T-cell (primary cell): ENCODE measurements around the gene APLP2. TPM values are rescaled to one million over a fixed set of nuclear protein-coding genes. Genes with fewer than 3 reads are reported as not detected.

Source experiments
- ATAC-seq, 4 experiments: fragments of 200-7000 bp in 3 of 4; fragments of 150-1000 bp in 1 of 4; cut with Tn5 transposase; replicated peaks in 1 of 4; 1 replicate in 3 of 4; 2 replicates in 1 of 4; pipeline ENCODE4 v1.10.0; 2021; ENCODE audit warnings: moderate library complexity in 3 of 4, mild to moderate bottlenecking in 2 of 4, moderate number of reproducible peaks in 1 of 4
- CTCF ChIA-PET, 2 donors: fragments of 300-600 bp; sonication (Branson Sonifier 250); formaldehyde crosslinking; loops; one replicate each; lab custom pipeline; 2022; ENCODE audit warnings: antibody characterized with exemption in 2 of 2; lab: Charles Lee
- POLR2A ChIA-PET, 2 donors: fragments of 300-600 bp; sonication (Branson Sonifier 250); formaldehyde crosslinking; loops; one replicate each; lab custom pipeline; 2022; ENCODE audit warnings: antibody characterized with exemption in 2 of 2; lab: Charles Lee
- DNase-seq, 35 experiments: peaks; one replicate each; pipeline versions ENCODE4 v3.0.0 to v3.0.0-alpha.2; 2013 to 2023
- H3K27ac ChIP-seq: one replicate; pipeline ENCODE4 v1.5.1; 2013; ENCODE audit warnings: low read length
- H3K27me3 ChIP-seq, 2 experiments: replicated peaks in 1 of 2; 1 replicate in 1 of 2; 2 replicates in 1 of 2; pipeline versions ENCODE4 v1.6.1 to v1.7.0; 2013; ENCODE audit warnings: low read length in 1 of 2, mixed read lengths in 1 of 2; ENCODE audit not compliant: control insufficient read depth in 2 of 2, insufficient read depth in 2 of 2; ENCODE audit errors: extremely low read depth in 1 of 2
- H3K36me3 ChIP-seq, 2 donors: 1 replicate in 1 of 2; 2 replicates in 1 of 2; pipeline versions ENCODE4 v1.6.1 to v1.7.0; 2013; ENCODE audit warnings: low read length in 1 of 2; ENCODE audit not compliant: control insufficient read depth in 2 of 2, insufficient read depth in 1 of 2; ENCODE audit errors: extremely low read depth in 1 of 2
- H3K4me1 ChIP-seq, 2 experiments: 1 replicate in 1 of 2; 2 replicates in 1 of 2; pipeline versions ENCODE4 v1.6.1 to v1.7.0; 2013; ENCODE audit warnings: low read length in 2 of 2, mixed read lengths in 1 of 2; ENCODE audit not compliant: insufficient read depth in 2 of 2, control insufficient read depth in 1 of 2; ENCODE audit errors: extremely low read depth in 1 of 2
- H3K4me3 ChIP-seq, 2 donors: 1 replicate in 1 of 2; 2 replicates in 1 of 2; pipeline versions ENCODE4 v1.5.1 to v1.7.0; 2013; ENCODE audit warnings: mild to moderate bottlenecking in 2 of 2, low read length in 1 of 2, moderate library complexity in 1 of 2; ENCODE audit not compliant: control insufficient read depth in 1 of 2; ENCODE audit errors: extremely low read depth in 1 of 2
- H3K9me3 ChIP-seq: 2 replicates; pipeline ENCODE4 v1.7.0; 2013
- H3K27ac Mint-ChIP-seq, 2 donors: one replicate each; pipeline ENCODE4 v1.8.0; 2020 to 2021; ENCODE audit warnings: mild to moderate bottlenecking in 2 of 2, mixed read lengths in 2 of 2
- H3K27me3 Mint-ChIP-seq, 2 donors: one replicate each; pipeline ENCODE4 v1.8.0; 2021 to 2022; ENCODE audit warnings: mixed read lengths in 2 of 2
- H3K36me3 Mint-ChIP-seq: one replicate; pipeline ENCODE4 v1.8.0; 2021; ENCODE audit warnings: mixed read lengths
- H3K4me1 Mint-ChIP-seq, 3 donors: one replicate each; pipeline ENCODE4 v1.8.0; 2020 to 2022; ENCODE audit warnings: mixed read lengths in 3 of 3, mild to moderate bottlenecking in 1 of 3
- H3K4me3 Mint-ChIP-seq, 3 donors: one replicate each; pipeline ENCODE4 v1.8.0; 2020 to 2022; ENCODE audit warnings: mild to moderate bottlenecking in 3 of 3, mixed read lengths in 3 of 3, moderate library complexity in 3 of 3
- H3K9me3 Mint-ChIP-seq, 3 donors: one replicate each; pipeline ENCODE4 v1.8.0; 2020 to 2022; ENCODE audit warnings: mixed read lengths in 3 of 3
- WGBS: methylation state at CpG from one replicate; pipeline ENCODE4 v1.1.5; 2013; ENCODE audit warnings: missing lambda C conversion rate; ENCODE audit not compliant: insufficient coverage; 5-methylcytosine and 5-hydroxymethylcytosine counted together
- total RNA-seq, 35 experiments: library from RNA in 6 of 35; stranded (reverse) in 6 of 35; fragments of 120-200 nt in 1 of 35; gene quantifications; one replicate each; pipeline versions ENCODE4 v1.2.1 to v1.2.4 and lab custom pipeline; 2013 to 2026

Gene APLP2
- total RNA-seq, 5 donors from 2014 or later (not counting 1 experiment from before 2014, with no cell fraction given), result 36.4 to 61.9 (median 51.0) TPM

- CTCF ChIA-PET, result no interaction called here
- H3K27ac Mint-ChIP-seq, result no peak overlapping the region
- no peak overlapping the region for H3K27ac ChIP-seq
Observed at GRCh38 chr11:130092661-130093060, 23.0 kb downstream of the APLP2 start.

GRCh38 chr11:130094614-130095013 lies 24.9 kb downstream of the APLP2 start:
- Mint-ChIP-seq H3K27ac (no peak overlapping the region), H3K4me3 (no peak overlapping the region), H3K4me1 (peaks cover 11 to 22% (median 16%) of the 10 kb centered on the region in 3 donors), H3K27me3 (no peaks in the 10 kb centered on the region), H3K36me3 (peaks cover 6% of the 10 kb centered on the region), H3K9me3 (no peaks in the 10 kb centered on the region)
- WGBS, result 92% methylated on average over 4 of the region's 4 CpGs
- POLR2A ChIA-PET, result no interaction called here
- no peak for DNase-seq
- Histone ChIP-seq H3K9me3 (no peaks in the 10 kb centered on the region), H3K27me3 (no peaks in the 10 kb centered on the region), H3K27ac (no peak overlapping the region), H3K36me3 (peaks cover under 1 to 2% of the 10 kb centered on the region in 2 donors), H3K4me1 (no peaks in the 10 kb centered on the region), H3K4me3 (no peak overlapping the region)
- CTCF ChIA-PET, result no interaction called here
- no peak for ATAC-seq

More at GRCh38 chr11:130092661-130093060, 23.0 kb downstream of the APLP2 start:
- DNase-seq (no peak), ATAC-seq (no peak)
- Mint-ChIP-seq H3K9me3 (no peaks in the 10 kb centered on the region), H3K36me3 (peaks cover 10% of the 10 kb centered on the region), H3K4me1 (peaks cover 14 to 28% (median 18%) of the 10 kb centered on the region in 3 donors), H3K4me3 (no peak overlapping the region), H3K27me3 (no peaks in the 10 kb centered on the region)
- 86% methylated on average over 1 of the region's 4 CpGs for WGBS
- H3K4me1 ChIP-seq, result no peaks in the 10 kb centered on the region
- POLR2A ChIA-PET, result no interaction called here
- no peaks in the 10 kb centered on the region for H3K27me3 ChIP-seq
- H3K4me3 ChIP-seq, result no peak overlapping the region
- no peaks in the 10 kb centered on the region for H3K9me3 ChIP-seq
- H3K36me3 ChIP-seq, result peaks cover 0 to 2% of the 10 kb centered on the region in 2 donors

GRCh38 chr11:130095326-130095725 lies 25.6 kb downstream of the APLP2 start:
- no peak overlapping the region for H3K27ac ChIP-seq
- no peaks in the 10 kb centered on the region for H3K9me3 ChIP-seq
- H3K36me3 ChIP-seq, result peaks cover 0 to 2% of the 10 kb centered on the region in 2 donors
- DNase-seq (no peak), ATAC-seq (no peak)
- H3K9me3 Mint-ChIP-seq, result no peaks in the 10 kb centered on the region
- no peak overlapping the region for H3K4me3 ChIP-seq
- 100% methylated on average over 1 of the region's 1 CpG for WGBS
- no peak overlapping the region for H3K27ac Mint-ChIP-seq
- no peaks in the 10 kb centered on the region for H3K27me3 Mint-ChIP-seq
- ChIA-PET POLR2A (no interaction called here), CTCF (no interaction called here)
- H3K27me3 ChIP-seq, result no peaks in the 10 kb centered on the region
- no peaks in the 10 kb centered on the region for H3K4me1 ChIP-seq
- peaks cover 9 to 20% (median 16%) of the 10 kb centered on the region in 3 donors for H3K4me1 Mint-ChIP-seq
- H3K4me3 Mint-ChIP-seq, result no peak overlapping the region
- peaks cover 6% of the 10 kb centered on the region for H3K36me3 Mint-ChIP-seq

- Histone ChIP-seq H3K27me3 (no peaks in the 10 kb centered on the region), H3K4me3 (no peak overlapping the region), H3K36me3 (peaks cover 0 to 2% of the 10 kb centered on the region in 2 donors), H3K9me3 (no peaks in the 10 kb centered on the region), H3K27ac (no peak overlapping the region), H3K4me1 (no peaks in the 10 kb centered on the region)
- ATAC-seq (no peak), DNase-seq (no peak)
- Mint-ChIP-seq H3K4me1 (peaks cover 9 to 20% (median 16%) of the 10 kb centered on the region in 3 donors), H3K36me3 (peaks cover 6% of the 10 kb centered on the region), H3K9me3 (no peaks in the 10 kb centered on the region), H3K27ac (no peak overlapping the region), H3K27me3 (no peaks in the 10 kb centered on the region), H3K4me3 (no peak overlapping the region)
- ChIA-PET CTCF (no interaction called here), POLR2A (no interaction called here)
- 100% methylated on average over 2 of the region's 2 CpGs for WGBS
Observed at GRCh38 chr11:130096042-130096441, 26.3 kb downstream of the APLP2 start.

- Histone ChIP-seq H3K36me3 (peaks cover 0 to 2% of the 10 kb centered on the region in 2 donors), H3K9me3 (no peaks in the 10 kb centered on the region), H3K27me3 (no peaks in the 10 kb centered on the region), H3K4me1 (no peaks in the 10 kb centered on the region), H3K4me3 (no peak overlapping the region), H3K27ac (no peak overlapping the region)
- H3K4me3 Mint-ChIP-seq, result no peak overlapping the region
- no peak for ATAC-seq
- H3K4me1 Mint-ChIP-seq, result peaks cover 9 to 20% (median 16%) of the 10 kb centered on the region in 3 donors
- POLR2A ChIA-PET, result no interaction called here
- CTCF ChIA-PET, result no interaction called here
- WGBS, result no CpG with 5 or more reads among the region's 2 CpGs
- H3K9me3 Mint-ChIP-seq, result no peaks in the 10 kb centered on the region
- no peaks in the 10 kb centered on the region for H3K27me3 Mint-ChIP-seq
- DNase-seq, result no peak
- H3K36me3 Mint-ChIP-seq, result peaks cover 6% of the 10 kb centered on the region
- H3K27ac Mint-ChIP-seq, result no peak overlapping the region
Observed at GRCh38 chr11:130096823-130097222, 27.1 kb downstream of the APLP2 start.

GRCh38 chr11:130097285-130097684 lies 27.6 kb downstream of the APLP2 start:
- Histone ChIP-seq H3K4me1 (no peaks in the 10 kb centered on the region), H3K4me3 (no peak overlapping the region), H3K27me3 (no peaks in the 10 kb centered on the region), H3K9me3 (no peaks in the 10 kb centered on the region), H3K27ac (no peak overlapping the region), H3K36me3 (peaks cover 0 to 2% of the 10 kb centered on the region in 2 donors)
- ATAC-seq (no peak), DNase-seq (no peak)
- 100% methylated on average over 1 of the region's 4 CpGs for WGBS
- Mint-ChIP-seq H3K4me1 (peaks cover 9 to 20% (median 16%) of the 10 kb centered on the region in 3 donors), H3K27me3 (no peaks in the 10 kb centered on the region), H3K4me3 (no peak overlapping the region), H3K27ac (no peak overlapping the region), H3K36me3 (peaks cover 6% of the 10 kb centered on the region), H3K9me3 (no peaks in the 10 kb centered on the region)
- ChIA-PET CTCF (no interaction called here), POLR2A (no interaction called here)

GRCh38 chr11:130099356-130099755 lies 29.7 kb downstream of the APLP2 start:
- Mint-ChIP-seq H3K4me1 (peaks cover 9 to 18% (median 15%) of the 10 kb centered on the region in 3 donors), H3K4me3 (no peak overlapping the region), H3K36me3 (no peaks in the 10 kb centered on the region), H3K27me3 (no peaks in the 10 kb centered on the region), H3K27ac (no peak overlapping the region), H3K9me3 (no peaks in the 10 kb centered on the region)
- DNase-seq (no peak), ATAC-seq (no peak)
- ChIA-PET CTCF (no interaction called here), POLR2A (no interaction called here)
- H3K4me1 ChIP-seq, result no peaks in the 10 kb centered on the region
- H3K27ac ChIP-seq, result no peak overlapping the region
- WGBS, result no CpG with 5 or more reads among the region's 2 CpGs
- H3K27me3 ChIP-seq, result no peaks in the 10 kb centered on the region
- H3K4me3 ChIP-seq, result no peak overlapping the region
- peaks cover 0 to 2% of the 10 kb centered on the region in 2 donors for H3K36me3 ChIP-seq
- H3K9me3 ChIP-seq, result no peaks in the 10 kb centered on the region
